ENCODE measurements around the gene AGPS.

GRCh38 chr2:177449159-177449558, 56.6 kb downstream of the AGPS start:
- no peak for TF ChIP-seq CTCF (IDR thresholded peaks at IDR 0.05)
- no peak for TF ChIP-seq POLR2A (IDR thresholded peaks at IDR 0.05)
- no peak for TF ChIP-seq POLR2AphosphoS5 (IDR thresholded peaks at IDR 0.05)
